PC-3 (cell line): ENCODE measurements around the gene FA2H.

Experiments
- EZH2 ChIP-seq: fragments of 300-600 bp; sonication (generic); IDR thresholded peaks from one replicate; pipeline ENCODE4 v1.6.1; 2017; ENCODE audit warnings: antibody characterized with exemption, mild to moderate bottlenecking, low read length; ENCODE audit not compliant: unreplicated experiment
- TF ChIP-seq, protein P1 (sequence below): fragments of 300-600 bp; sonication (generic); conservative IDR thresholded peaks from 2 replicates; pipeline ENCODE4 v1.5.1; 2017; ENCODE audit warnings: antibody characterized with exemption, low read depth, mild to moderate bottlenecking, low read length

- TF ChIP-seq, protein P1, sequence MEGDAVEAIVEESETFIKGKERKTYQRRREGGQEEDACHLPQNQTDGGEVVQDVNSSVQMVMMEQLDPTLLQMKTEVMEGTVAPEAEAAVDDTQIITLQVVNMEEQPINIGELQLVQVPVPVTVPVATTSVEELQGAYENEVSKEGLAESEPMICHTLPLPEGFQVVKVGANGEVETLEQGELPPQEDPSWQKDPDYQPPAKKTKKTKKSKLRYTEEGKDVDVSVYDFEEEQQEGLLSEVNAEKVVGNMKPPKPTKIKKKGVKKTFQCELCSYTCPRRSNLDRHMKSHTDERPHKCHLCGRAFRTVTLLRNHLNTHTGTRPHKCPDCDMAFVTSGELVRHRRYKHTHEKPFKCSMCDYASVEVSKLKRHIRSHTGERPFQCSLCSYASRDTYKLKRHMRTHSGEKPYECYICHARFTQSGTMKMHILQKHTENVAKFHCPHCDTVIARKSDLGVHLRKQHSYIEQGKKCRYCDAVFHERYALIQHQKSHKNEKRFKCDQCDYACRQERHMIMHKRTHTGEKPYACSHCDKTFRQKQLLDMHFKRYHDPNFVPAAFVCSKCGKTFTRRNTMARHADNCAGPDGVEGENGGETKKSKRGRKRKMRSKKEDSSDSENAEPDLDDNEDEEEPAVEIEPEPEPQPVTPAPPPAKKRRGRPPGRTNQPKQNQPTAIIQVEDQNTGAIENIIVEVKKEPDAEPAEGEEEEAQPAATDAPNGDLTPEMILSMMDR: no peak
- no peak for TF ChIP-seq EZH2
Measured at GRCh38 chr16:74713876-74714275, 60.7 kb downstream of the FA2H start.
